Astrocyte of the spinal cord (primary cell): Measurements from ENCODE around the gene DKK1.
A peak's percentile ranks its signal among the peaks of the same experiment; 100 is the strongest.
"Not testable (repeated sequence)": the region's sequence is repeated elsewhere in the genome, so short reads cannot be mapped to it uniquely, and the experiment has no call there.

Experiments
- DNase-seq: peaks from one replicate; pipeline ENCODE4 v3.0.0; 2011; ENCODE audit warnings: low read depth, low spot score
- H3K4me3 ChIP-seq: 2 replicates; pipeline ENCODE4 v1.5.1; 2011; ENCODE audit warnings: low read depth, mild to moderate bottlenecking, low read length, moderate library complexity
- in situ Hi-C: cut with HindIII; loops from 2 replicates; pipeline ENCODE4 v1.10.0; 2017; ENCODE audit warnings: low sequenced_read_pairs
- TF ChIP-seq, protein P1 (sequence below): IDR thresholded peaks from 2 replicates; pipeline ENCODE4 v1.5.1; 2012; ENCODE audit warnings: low read depth, mild to moderate bottlenecking, low read length, inconsistent platforms

The DKK1 gene

GRCh38 chr10:52357971-52358370, 43.9 kb downstream of the DKK1 start:
- in situ Hi-C loops, result no loop called here
- no peak overlapping the region for H3K4me3 ChIP-seq
- TF ChIP-seq, protein P1, sequence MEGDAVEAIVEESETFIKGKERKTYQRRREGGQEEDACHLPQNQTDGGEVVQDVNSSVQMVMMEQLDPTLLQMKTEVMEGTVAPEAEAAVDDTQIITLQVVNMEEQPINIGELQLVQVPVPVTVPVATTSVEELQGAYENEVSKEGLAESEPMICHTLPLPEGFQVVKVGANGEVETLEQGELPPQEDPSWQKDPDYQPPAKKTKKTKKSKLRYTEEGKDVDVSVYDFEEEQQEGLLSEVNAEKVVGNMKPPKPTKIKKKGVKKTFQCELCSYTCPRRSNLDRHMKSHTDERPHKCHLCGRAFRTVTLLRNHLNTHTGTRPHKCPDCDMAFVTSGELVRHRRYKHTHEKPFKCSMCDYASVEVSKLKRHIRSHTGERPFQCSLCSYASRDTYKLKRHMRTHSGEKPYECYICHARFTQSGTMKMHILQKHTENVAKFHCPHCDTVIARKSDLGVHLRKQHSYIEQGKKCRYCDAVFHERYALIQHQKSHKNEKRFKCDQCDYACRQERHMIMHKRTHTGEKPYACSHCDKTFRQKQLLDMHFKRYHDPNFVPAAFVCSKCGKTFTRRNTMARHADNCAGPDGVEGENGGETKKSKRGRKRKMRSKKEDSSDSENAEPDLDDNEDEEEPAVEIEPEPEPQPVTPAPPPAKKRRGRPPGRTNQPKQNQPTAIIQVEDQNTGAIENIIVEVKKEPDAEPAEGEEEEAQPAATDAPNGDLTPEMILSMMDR, result no peak
- no peak for DNase-seq

GRCh38 chr10:52359441-52359840, 45.4 kb downstream of the DKK1 start:
- TF ChIP-seq, protein P1, result no peak
- in situ Hi-C loops, result no loop called here

DNA sequence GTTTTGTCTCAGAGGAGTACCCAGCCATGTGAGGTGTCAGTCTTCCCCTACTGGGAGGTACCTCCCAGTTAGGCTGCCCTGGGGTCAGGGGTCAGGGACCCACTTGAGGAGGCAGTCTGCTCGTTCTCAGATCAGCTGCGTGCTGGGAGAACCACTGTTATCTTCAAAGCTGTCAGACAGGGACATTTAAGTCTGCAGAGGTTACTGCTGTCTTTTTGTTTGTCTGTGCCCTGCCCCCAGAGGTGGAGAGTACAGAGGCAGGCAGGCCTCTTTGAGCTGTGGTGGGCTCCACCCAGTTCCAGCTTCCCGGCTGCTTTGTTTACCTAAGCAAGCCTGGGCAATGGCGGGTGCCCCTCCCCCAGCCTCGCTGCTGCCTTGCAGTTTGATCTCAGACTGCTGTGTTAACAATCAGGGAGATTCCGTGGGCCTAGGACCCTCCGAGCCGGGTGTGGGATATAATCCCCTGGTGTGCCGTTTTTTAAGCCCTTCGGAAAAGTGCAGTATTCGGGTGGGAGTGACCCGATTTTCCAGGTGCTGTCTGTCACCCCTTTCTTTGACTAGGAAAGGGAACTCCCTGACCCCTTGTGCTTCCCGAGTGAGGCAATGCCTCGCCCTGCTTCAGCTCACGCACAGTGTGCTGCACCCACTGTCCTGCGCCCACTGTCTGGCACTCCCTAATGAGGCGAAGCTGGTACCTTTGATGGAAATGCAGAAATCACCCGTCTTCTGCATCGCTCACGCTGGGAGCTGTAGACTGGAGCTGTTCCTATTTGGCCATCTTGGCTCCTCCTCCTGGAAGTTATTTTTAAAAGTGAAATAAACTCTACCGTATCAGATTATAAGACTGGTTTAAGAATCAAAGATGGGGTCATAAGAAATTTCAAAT, 51.7 kb downstream of the DKK1 start:
- in situ Hi-C loops, DNase-seq, H3K4me3 ChIP-seq: not testable (repeated sequence)

More at GRCh38 chr10:52359441-52359840, 45.4 kb downstream of the DKK1 start:
- no peak overlapping the region for H3K4me3 ChIP-seq
- peak; percentile 33 for DNase-seq
